Suprapubic skin (tissue), 4 donors: ENCODE data around the gene UPP1. TPM values are rescaled to one million over a fixed set of nuclear protein-coding genes. Genes with fewer than 3 reads are reported as not detected.

Experiments
- DNase-seq, 2 donors: peaks; one replicate each; pipeline ENCODE4 v3.0.0-alpha.2; 2019; ENCODE audit warnings: low spot score in 2 of 2
- H3K27ac ChIP-seq: fragments of 200-600 bp; sonication (generic); one replicate; pipeline ENCODE4 v1.5.1; 2019
- H3K27me3 ChIP-seq: fragments of 200-600 bp; sonication (generic); one replicate; pipeline ENCODE4 v1.5.1; 2019
- H3K36me3 ChIP-seq: fragments of 200-600 bp; sonication (generic); one replicate; pipeline ENCODE4 v1.5.1; 2019
- H3K4me1 ChIP-seq: fragments of 200-600 bp; sonication (generic); one replicate; pipeline ENCODE4 v1.5.1; 2019
- H3K4me3 ChIP-seq: fragments of 200-600 bp; sonication (generic); one replicate; pipeline ENCODE4 v1.5.1; 2019; ENCODE audit warnings: mild to moderate bottlenecking
- H3K9me3 ChIP-seq: fragments of 200-600 bp; sonication (generic); one replicate; pipeline ENCODE4 v1.5.1; 2019
- EP300 ChIP-seq: sonication (generic); formaldehyde crosslinking; IDR thresholded peaks from one replicate; pipeline ENCODE4 v1.6.1; 2017; ENCODE audit warnings: antibody characterized with exemption
- POLR2A ChIP-seq, 2 donors: fragments of 450-650 bp; IDR thresholded peaks; one replicate each; pipeline ENCODE4 v1.6.1; 2017; ENCODE audit warnings: antibody characterized with exemption in 2 of 2, mild to moderate bottlenecking in 2 of 2, moderate library complexity in 2 of 2
- POLR2AphosphoS5 ChIP-seq, 3 donors: sonication (generic); formaldehyde crosslinking; IDR thresholded peaks; one replicate each; pipeline ENCODE4 v1.6.1; 2017; ENCODE audit warnings: antibody characterized with exemption in 3 of 3
- WGBS: methylation state at CpG from one replicate; pipeline ENCODE4 v1.1.5; 2018; 5-methylcytosine and 5-hydroxymethylcytosine counted together
- total RNA-seq, 4 donors: library from RNA; depleted of rRNA; stranded (reverse); fragments of >200 nt; gene quantifications; one replicate each; pipeline ENCODE4 v1.1.0, GENCODE V29; 2016
- TF ChIP-seq, protein P1 (sequence below), 2 donors: fragments of 200-600 bp in 1 of 2; fragments of 450-650 bp in 1 of 2; sonication (generic) in 1 of 2; IDR thresholded peaks; one replicate each; pipeline ENCODE4 v1.5.1; 2016 to 2019; ENCODE audit warnings: antibody characterized with exemption in 2 of 2, mild to moderate bottlenecking in 1 of 2, moderate library complexity in 1 of 2

UPP1 gene
- total RNA-seq, 4 donors from 2014 or later = 2.2 to 11.9 (median 4.2) TPM

DNA sequence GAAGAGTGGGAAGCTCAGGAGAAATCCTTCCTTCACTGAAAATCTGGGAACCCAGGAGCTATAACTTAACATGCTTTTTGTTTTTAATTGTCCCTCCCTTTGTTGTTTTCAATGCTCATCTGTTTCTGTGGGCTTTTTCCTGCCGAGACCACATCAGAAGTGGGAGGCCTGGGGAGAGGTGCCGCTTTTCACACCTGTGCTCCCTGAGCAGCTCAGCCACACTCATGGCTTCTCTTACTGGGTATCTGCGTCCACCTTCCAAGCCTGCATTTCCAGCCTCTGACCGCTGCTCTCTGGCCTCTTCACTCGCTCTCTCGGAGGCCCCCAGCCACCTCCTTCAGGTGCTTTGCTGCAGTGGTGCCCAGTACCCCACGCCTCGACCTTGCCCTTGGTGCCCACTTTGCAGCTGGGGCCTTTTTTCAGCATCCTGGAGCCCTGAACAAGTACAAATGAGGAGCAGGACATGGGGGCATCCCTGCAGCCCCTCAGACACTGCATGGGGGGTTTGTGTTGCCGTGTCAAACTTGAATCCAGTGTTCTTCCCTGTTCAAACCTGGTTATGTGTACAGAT, 43.8 kb upstream of the UPP1 start:
- no peak for DNase-seq
- Histone ChIP-seq H3K36me3 (no peaks in the 10 kb centered on the region), H3K4me1 (no peaks in the 10 kb centered on the region), H3K9me3 (no peaks in the 10 kb centered on the region), H3K4me3 (no peak overlapping the region), H3K27me3 (no peaks in the 10 kb centered on the region), H3K27ac (no peak overlapping the region)
- WGBS = 84% methylated on average over 9 of the region's 9 CpGs
- TF ChIP-seq, protein P1, sequence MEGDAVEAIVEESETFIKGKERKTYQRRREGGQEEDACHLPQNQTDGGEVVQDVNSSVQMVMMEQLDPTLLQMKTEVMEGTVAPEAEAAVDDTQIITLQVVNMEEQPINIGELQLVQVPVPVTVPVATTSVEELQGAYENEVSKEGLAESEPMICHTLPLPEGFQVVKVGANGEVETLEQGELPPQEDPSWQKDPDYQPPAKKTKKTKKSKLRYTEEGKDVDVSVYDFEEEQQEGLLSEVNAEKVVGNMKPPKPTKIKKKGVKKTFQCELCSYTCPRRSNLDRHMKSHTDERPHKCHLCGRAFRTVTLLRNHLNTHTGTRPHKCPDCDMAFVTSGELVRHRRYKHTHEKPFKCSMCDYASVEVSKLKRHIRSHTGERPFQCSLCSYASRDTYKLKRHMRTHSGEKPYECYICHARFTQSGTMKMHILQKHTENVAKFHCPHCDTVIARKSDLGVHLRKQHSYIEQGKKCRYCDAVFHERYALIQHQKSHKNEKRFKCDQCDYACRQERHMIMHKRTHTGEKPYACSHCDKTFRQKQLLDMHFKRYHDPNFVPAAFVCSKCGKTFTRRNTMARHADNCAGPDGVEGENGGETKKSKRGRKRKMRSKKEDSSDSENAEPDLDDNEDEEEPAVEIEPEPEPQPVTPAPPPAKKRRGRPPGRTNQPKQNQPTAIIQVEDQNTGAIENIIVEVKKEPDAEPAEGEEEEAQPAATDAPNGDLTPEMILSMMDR (IDR thresholded peaks at IDR 0.05) = no peak
- TF ChIP-seq POLR2A (IDR thresholded peaks at IDR 0.05) (no peak), POLR2AphosphoS5 (IDR thresholded peaks at IDR 0.05) (no peak), EP300 (no peak)

DNA sequence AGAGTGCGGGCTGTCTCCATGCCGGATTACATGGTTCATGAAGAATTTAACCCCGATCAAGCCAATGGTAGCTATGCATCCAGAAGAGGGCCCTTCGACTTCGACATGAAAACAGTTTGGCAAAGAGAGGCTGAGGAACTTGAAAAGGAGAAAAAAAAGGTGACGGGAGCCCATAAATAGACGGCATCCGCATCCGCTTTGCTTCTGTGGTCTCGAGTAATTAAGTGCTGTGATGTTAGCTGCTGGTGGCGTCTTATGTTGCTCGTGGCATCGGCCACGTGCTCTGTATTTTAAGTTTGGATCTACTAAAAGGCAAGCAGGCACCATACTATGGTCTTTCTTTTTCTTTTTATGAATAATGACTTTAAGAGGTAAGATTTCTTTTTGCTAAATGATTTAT, 42.6 kb upstream of the UPP1 start:
- no peaks in the 10 kb centered on the region for H3K4me1 ChIP-seq
- no peak overlapping the region for H3K4me3 ChIP-seq
- H3K36me3 ChIP-seq = no peaks in the 10 kb centered on the region
- TF ChIP-seq EP300 (no peak), POLR2AphosphoS5 (IDR thresholded peaks at IDR 0.05) (no peak), POLR2A (IDR thresholded peaks at IDR 0.05) (no peak)
- TF ChIP-seq, protein P1 (IDR thresholded peaks at IDR 0.05) = no peak
- H3K9me3 ChIP-seq = no peaks in the 10 kb centered on the region
- no peaks in the 10 kb centered on the region for H3K27me3 ChIP-seq
- DNase-seq = no peak
- 68% methylated on average over 14 of the region's 14 CpGs for WGBS
- H3K27ac ChIP-seq = no peak overlapping the region

- Histone ChIP-seq H3K27ac (no peak overlapping the region), H3K4me3 (no peak overlapping the region), H3K36me3 (no peaks in the 10 kb centered on the region), H3K27me3 (no peaks in the 10 kb centered on the region), H3K4me1 (no peaks in the 10 kb centered on the region), H3K9me3 (no peaks in the 10 kb centered on the region)
- TF ChIP-seq POLR2AphosphoS5 (IDR thresholded peaks at IDR 0.05) (no peak), POLR2A (IDR thresholded peaks at IDR 0.05) (no peak), EP300 (no peak)
- TF ChIP-seq, protein P1 (IDR thresholded peaks at IDR 0.05) = no peak
- WGBS = 91% methylated on average over 8 of the region's 8 CpGs
- no peak for DNase-seq
These were observed 41.0 kb upstream of the UPP1 start for GRCh38 chr7:48048113-48048512.

DNA sequence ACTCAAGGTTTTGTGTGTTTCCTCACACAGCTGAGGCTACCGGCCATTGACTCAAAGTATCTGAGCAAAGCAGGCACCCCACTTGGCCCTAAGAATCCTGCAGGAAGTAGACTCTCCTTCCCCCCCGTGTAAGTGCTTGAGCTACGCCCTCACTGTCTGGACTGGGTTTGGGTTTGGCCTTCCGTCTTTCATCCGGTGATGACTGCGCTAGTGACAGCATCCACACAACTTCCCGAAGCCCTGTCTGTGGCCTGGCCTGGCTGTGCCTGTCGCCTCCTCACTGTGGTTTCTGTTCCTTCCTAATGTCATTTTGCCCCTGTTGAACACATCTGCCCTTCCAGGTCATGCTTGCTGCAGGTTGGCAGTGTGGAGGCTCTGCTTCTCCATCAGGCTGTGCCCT, 39.2 kb upstream of the UPP1 start:
- Histone ChIP-seq H3K27ac (no peak overlapping the region), H3K9me3 (no peaks in the 10 kb centered on the region), H3K36me3 (no peaks in the 10 kb centered on the region), H3K27me3 (no peaks in the 10 kb centered on the region), H3K4me1 (no peaks in the 10 kb centered on the region), H3K4me3 (no peak overlapping the region)
- TF ChIP-seq POLR2A (IDR thresholded peaks at IDR 0.05) (no peak), EP300 (no peak), POLR2AphosphoS5 (IDR thresholded peaks at IDR 0.05) (no peak)
- TF ChIP-seq, protein P1 (IDR thresholded peaks at IDR 0.05) = no peak
- 81% methylated on average over 8 of the region's 8 CpGs for WGBS
- DNase-seq = no peak

DNA sequence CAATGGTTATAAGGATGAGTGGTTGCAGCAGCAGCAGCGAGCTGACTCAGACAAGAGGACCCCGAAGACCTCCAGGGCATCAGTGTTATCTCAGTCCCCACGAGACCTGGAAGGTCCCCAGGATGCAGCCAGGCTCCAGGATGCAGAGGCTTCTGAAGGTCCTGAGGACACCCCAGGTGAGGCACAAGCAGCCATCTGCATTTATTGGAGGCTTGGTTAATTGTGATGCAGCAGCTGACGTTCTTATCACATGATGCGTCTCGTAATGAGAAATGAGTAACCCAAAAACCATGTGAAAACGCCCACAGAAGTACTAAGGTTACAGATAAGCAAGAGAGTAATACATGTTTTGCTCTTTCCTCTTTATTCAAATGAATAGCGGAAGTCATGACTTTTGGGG, 36.3 kb upstream of the UPP1 start:
- no peaks in the 10 kb centered on the region for H3K36me3 ChIP-seq
- no peak overlapping the region for H3K4me3 ChIP-seq
- H3K27me3 ChIP-seq = no peaks in the 10 kb centered on the region
- no peaks in the 10 kb centered on the region for H3K9me3 ChIP-seq
- H3K27ac ChIP-seq = no peak overlapping the region
- no peak for DNase-seq
- H3K4me1 ChIP-seq = no peaks in the 10 kb centered on the region
- TF ChIP-seq, protein P1 (IDR thresholded peaks at IDR 0.05) = no peak
- TF ChIP-seq POLR2AphosphoS5 (IDR thresholded peaks at IDR 0.05) (no peak), POLR2A (IDR thresholded peaks at IDR 0.05) (no peak), EP300 (no peak)
- 80% methylated on average over 8 of the region's 8 CpGs for WGBS
